Endothelial cell (in vitro differentiated cells): ENCODE data around the gene UBE3B. TPM values are rescaled to one million over a fixed set of nuclear protein-coding genes. Genes with fewer than 3 reads are reported as not detected.

ENCODE experiments used
- DNase-seq: peaks from one replicate; pipeline ENCODE4 v3.0.0; 2021; ENCODE audit warnings: low spot score
- H3K27ac Mint-ChIP-seq: one replicate; pipeline ENCODE4 v1.8.0; 2021; ENCODE audit warnings: mixed read lengths, inconsistent platforms; ENCODE audit not compliant: unreplicated experiment
- H3K27me3 Mint-ChIP-seq: one replicate; pipeline ENCODE4 v1.8.0; 2021; ENCODE audit warnings: mild to moderate bottlenecking, moderate library complexity, mixed read lengths, inconsistent platforms; ENCODE audit not compliant: unreplicated experiment
- H3K36me3 Mint-ChIP-seq: one replicate; pipeline ENCODE4 v1.8.0; 2021; ENCODE audit warnings: mild to moderate bottlenecking, low read depth, mixed read lengths, inconsistent platforms; ENCODE audit not compliant: unreplicated experiment
- H3K4me1 Mint-ChIP-seq: one replicate; pipeline ENCODE4 v1.8.0; 2021; ENCODE audit warnings: mild to moderate bottlenecking, mixed read lengths, inconsistent platforms; ENCODE audit not compliant: unreplicated experiment
- H3K4me3 Mint-ChIP-seq: one replicate; pipeline ENCODE4 v1.8.0; 2021; ENCODE audit warnings: mild to moderate bottlenecking, mixed read lengths, inconsistent platforms; ENCODE audit not compliant: unreplicated experiment
- H3K9me3 Mint-ChIP-seq: one replicate; pipeline ENCODE4 v1.8.0; 2021; ENCODE audit warnings: mixed read lengths, inconsistent platforms; ENCODE audit not compliant: unreplicated experiment
- CTCF ChIP-seq: fragments of 200-600 bp; sonication (generic); IDR thresholded peaks from one replicate; pipeline ENCODE4 v1.5.0; 2021; ENCODE audit warnings: antibody characterized with exemption; ENCODE audit not compliant: unreplicated experiment
- total RNA-seq: library from RNA; stranded (reverse); fragmentation: NEBNext Ultra II Directional; extraction: Animal tissue kit (Norgen Biotek cat#: 25700); gene quantifications from one replicate; pipeline ENCODE4 v1.2.1, GENCODE V29; 2021; ENCODE audit not compliant: unreplicated experiment

The UBE3B gene
- total RNA-seq, 1 donor from 2014 or later: 44.3 TPM

- peaks cover 48% of the 10 kb centered on the region for H3K4me1 Mint-ChIP-seq
- peaks cover 6% of the 10 kb centered on the region for H3K27me3 Mint-ChIP-seq
- DNase-seq: peak; percentile 94
- no peaks in the 10 kb centered on the region for H3K9me3 Mint-ChIP-seq
- peaks cover 6% of the 10 kb centered on the region for H3K36me3 Mint-ChIP-seq
- peak; percentile 68 for TF ChIP-seq CTCF
- H3K4me3 Mint-ChIP-seq: no peak overlapping the region
- H3K27ac Mint-ChIP-seq: no peak overlapping the region
Measured at GRCh38 chr12:109432842-109433304, 44.6 kb upstream of the UBE3B start.

- H3K27me3 Mint-ChIP-seq: peaks cover 6% of the 10 kb centered on the region
- TF ChIP-seq CTCF: peak; percentile 56
Measured at GRCh38 chr12:109433618-109434017, 43.8 kb upstream of the UBE3B start.

GRCh38 chr12:109434582-109434981 lies 42.9 kb upstream of the UBE3B start:
- peaks cover 6% of the 10 kb centered on the region for H3K36me3 Mint-ChIP-seq
- no peak for DNase-seq
- H3K27ac Mint-ChIP-seq: peak overlapping the region; percentile 52
- no peaks in the 10 kb centered on the region for H3K9me3 Mint-ChIP-seq
- H3K27me3 Mint-ChIP-seq: peaks cover 6% of the 10 kb centered on the region
- no peak for TF ChIP-seq CTCF
- peaks cover 48% of the 10 kb centered on the region for H3K4me1 Mint-ChIP-seq
- H3K4me3 Mint-ChIP-seq: no peak overlapping the region

More at GRCh38 chr12:109433618-109434017, 43.8 kb upstream of the UBE3B start:
- DNase-seq: peak; percentile 50
- H3K4me1 Mint-ChIP-seq: peaks cover 48% of the 10 kb centered on the region
- peaks cover 6% of the 10 kb centered on the region for H3K36me3 Mint-ChIP-seq
- H3K4me3 Mint-ChIP-seq: no peak overlapping the region
- H3K9me3 Mint-ChIP-seq: no peaks in the 10 kb centered on the region
- H3K27ac Mint-ChIP-seq: no peak overlapping the region

- Mint-ChIP-seq H3K9me3 (no peaks in the 10 kb centered on the region), H3K4me1 (peaks cover 48% of the 10 kb centered on the region), H3K36me3 (peaks cover 10% of the 10 kb centered on the region), H3K4me3 (peak overlapping the region; percentile 54), H3K27me3 (peaks cover 6% of the 10 kb centered on the region), H3K27ac (peak overlapping the region; percentile 95)
- no peak for TF ChIP-seq CTCF
- DNase-seq: no peak
Measured at GRCh38 chr12:109435428-109436187, 41.8 kb upstream of the UBE3B start.

- TF ChIP-seq CTCF: no peak
- H3K9me3 Mint-ChIP-seq: no peaks in the 10 kb centered on the region
- peaks cover 6% of the 10 kb centered on the region for H3K27me3 Mint-ChIP-seq
- peak overlapping the region; percentile 73 for H3K4me3 Mint-ChIP-seq
- peaks cover 10% of the 10 kb centered on the region for H3K36me3 Mint-ChIP-seq
- DNase-seq: peak; percentile 40
- H3K4me1 Mint-ChIP-seq: peaks cover 48% of the 10 kb centered on the region
- peak overlapping the region; percentile 95 for H3K27ac Mint-ChIP-seq
Measured at GRCh38 chr12:109436188-109436560, 41.3 kb upstream of the UBE3B start.
